CD8-positive, alpha-beta memory T cell (primary cell): ENCODE results near the gene COL6A2. TPM values are rescaled to one million over a fixed set of nuclear protein-coding genes. Genes with fewer than 3 reads are reported as not detected.
A peak's percentile ranks its signal among the peaks of the same experiment; 100 is the strongest.

ENCODE experiments used
- CTCF ChIA-PET: fragments of 350-600 bp; sonication (Branson Sonifier 250); formaldehyde crosslinking; loops from one replicate; lab custom pipeline; 2021; ENCODE audit warnings: antibody characterized with exemption; lab: Charles Lee
- POLR2A ChIA-PET: fragments of 350-600 bp; sonication (Branson Sonifier 250); formaldehyde crosslinking; loops from one replicate; lab custom pipeline; 2021; ENCODE audit warnings: antibody characterized with exemption; lab: Charles Lee
- DNase-seq, 5 donors: peaks; one replicate each; pipeline versions ENCODE4 v3.0.0 to v3.0.0-alpha.2; 2020 to 2022; ENCODE audit warnings: mixed read lengths in 1 of 5
- H3K27ac ChIP-seq: one replicate; pipeline ENCODE4 v1.7.0; 2013; ENCODE audit warnings: low read depth, mild to moderate bottlenecking, low read length, moderate library complexity
- H3K27me3 ChIP-seq: 2 replicates; pipeline ENCODE4 v1.7.0; 2013; ENCODE audit warnings: low read length, mild to moderate bottlenecking; ENCODE audit not compliant: insufficient read depth, poor library complexity, severe bottlenecking
- H3K36me3 ChIP-seq: 2 replicates; pipeline ENCODE4 v1.7.0; 2013; ENCODE audit warnings: mild to moderate bottlenecking, low read length, moderate library complexity; ENCODE audit not compliant: insufficient read depth
- H3K4me1 ChIP-seq: 2 replicates; pipeline ENCODE4 v1.7.0; 2013; ENCODE audit warnings: mild to moderate bottlenecking, low read length, moderate library complexity; ENCODE audit not compliant: insufficient read depth
- H3K4me3 ChIP-seq: 2 replicates; pipeline ENCODE4 v1.7.0; 2013; ENCODE audit warnings: mild to moderate bottlenecking, low read length
- H3K9me3 ChIP-seq: 2 replicates; pipeline ENCODE4 v1.7.0; 2013; ENCODE audit warnings: mild to moderate bottlenecking, low read length
- H3K27ac Mint-ChIP-seq, 8 donors: one replicate each; pipeline ENCODE4 v1.8.0; 2020 to 2021; ENCODE audit warnings: mixed read lengths in 8 of 8, mild to moderate bottlenecking in 6 of 8, inconsistent platforms in 3 of 8, moderate library complexity in 3 of 8
- H3K27me3 Mint-ChIP-seq, 2 donors: one replicate each; pipeline ENCODE4 v1.8.0; 2020 to 2021; ENCODE audit warnings: mixed read lengths in 2 of 2, mild to moderate bottlenecking in 1 of 2, moderate library complexity in 1 of 2
- H3K36me3 Mint-ChIP-seq, 3 donors: one replicate each; pipeline ENCODE4 v1.8.0; 2020 to 2021; ENCODE audit warnings: mixed read lengths in 3 of 3, inconsistent platforms in 1 of 3, mild to moderate bottlenecking in 1 of 3
- H3K4me1 Mint-ChIP-seq, 3 donors: one replicate each; pipeline ENCODE4 v1.8.0; 2020 to 2021; ENCODE audit warnings: mixed read lengths in 3 of 3, inconsistent platforms in 1 of 3, mild to moderate bottlenecking in 1 of 3
- H3K4me3 Mint-ChIP-seq, 7 donors: one replicate each; pipeline ENCODE4 v1.8.0; 2020 to 2021; ENCODE audit warnings: mixed read lengths in 7 of 7, mild to moderate bottlenecking in 6 of 7, moderate library complexity in 4 of 7, inconsistent platforms in 2 of 7
- H3K9me3 Mint-ChIP-seq, 5 donors: one replicate each; pipeline ENCODE4 v1.8.0; 2020 to 2022; ENCODE audit warnings: mixed read lengths in 5 of 5, mild to moderate bottlenecking in 3 of 5, moderate library complexity in 2 of 5, inconsistent platforms in 1 of 5
- polyA plus RNA-seq: library from polyadenylated mRNA; unstranded; fragments of 300-500 nt; fragmentation: Illumina TruSeq; gene quantifications from one replicate; pipeline ENCODE4 v1.2.3, GENCODE V29; 2021
- total RNA-seq, 2 experiments: library from RNA; stranded (reverse); gene quantifications; one replicate each; pipeline ENCODE4 v1.2.3, GENCODE V29; 2021

Gene COL6A2
- total RNA-seq (10 to 100 TPM; 22.8 to 25.1 TPM), polyA plus RNA-seq (17.4 TPM)

DNA sequence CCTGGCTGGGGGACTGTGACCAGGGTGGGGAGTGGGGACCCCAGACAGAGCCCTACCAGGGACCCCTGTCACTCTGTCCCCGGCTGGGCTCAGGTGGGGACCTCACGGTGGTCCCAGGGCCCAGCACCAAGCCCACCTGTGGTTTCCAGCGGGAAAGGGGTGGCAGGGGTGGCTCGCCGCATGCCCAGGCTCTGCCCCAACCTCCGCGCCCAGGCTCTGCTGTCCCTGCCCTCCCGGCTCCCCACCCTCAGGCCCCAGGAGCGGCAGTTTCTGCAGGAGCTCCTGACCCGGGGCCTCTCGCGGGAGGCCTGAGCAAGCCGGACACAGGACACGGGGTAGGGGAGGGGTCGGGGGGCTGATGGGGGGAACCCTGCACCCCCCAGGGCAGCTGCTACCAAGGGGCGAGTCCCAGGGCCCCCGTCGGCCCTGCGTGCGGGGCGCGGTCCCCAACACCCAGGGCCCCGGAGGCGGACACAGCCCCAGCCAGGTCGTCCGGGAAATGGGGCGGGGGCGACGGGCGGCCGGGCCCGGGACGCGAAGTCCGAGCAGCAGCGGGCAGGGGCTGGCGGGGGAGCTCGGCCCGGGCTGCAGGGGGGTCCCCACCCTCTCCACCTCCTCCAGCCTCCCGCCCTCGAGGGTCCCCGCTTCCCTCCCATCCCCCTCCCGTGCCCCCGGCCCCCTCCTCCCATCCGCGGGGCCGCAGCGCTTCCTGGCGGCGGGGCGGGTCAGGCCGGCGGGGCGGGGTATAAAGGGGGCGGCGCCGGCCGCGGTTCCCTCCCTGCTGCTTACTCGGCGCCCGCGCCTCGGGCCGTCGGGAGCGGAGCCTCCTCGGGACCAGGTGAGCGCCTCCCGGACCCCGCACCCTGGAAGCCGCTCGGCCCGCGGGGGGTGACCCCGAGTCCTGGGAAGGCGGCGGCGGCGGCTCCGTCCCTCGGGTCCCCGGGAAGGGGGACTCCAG, at the start of gene COL6A2:
TSS of gene COL6A2 (plus strand) at position 777 of the 958 bp plus-strand sequence.
- Histone ChIP-seq H3K4me1 (no peaks in the 10 kb centered on the region), H3K4me3 (no peak within 1 kb of the TSS), H3K27me3 (no peaks in the 10 kb centered on the region), H3K9me3 (no peaks in the 10 kb centered on the region), H3K36me3 (no peaks in the 10 kb centered on the region), H3K27ac (no peak within 1 kb of the TSS)
- H3K27me3 Mint-ChIP-seq: peaks cover 29 to 32% of the 10 kb centered on the region in 2 donors
- ChIA-PET CTCF (no interaction called here), POLR2A (no interaction called here)
- DNase-seq: peak; percentile 25 to 60 (median 30)
- H3K4me1 Mint-ChIP-seq: peaks cover 15 to 37% (median 22%) of the 10 kb centered on the region in 3 donors
- H3K4me3 Mint-ChIP-seq: peak within 1 kb of the TSS; percentile 33 to 84 (median 74)
- peak within 1 kb of the TSS in 4 of 8 donors; percentile 8 to 43 (median 31) for H3K27ac Mint-ChIP-seq
- H3K9me3 Mint-ChIP-seq: peaks cover 6 to 12% (median 8%) of the 10 kb centered on the region in 5 donors
- H3K36me3 Mint-ChIP-seq: peaks cover 0 to 16% (median 2%) of the 10 kb centered on the region in 3 donors

DNA sequence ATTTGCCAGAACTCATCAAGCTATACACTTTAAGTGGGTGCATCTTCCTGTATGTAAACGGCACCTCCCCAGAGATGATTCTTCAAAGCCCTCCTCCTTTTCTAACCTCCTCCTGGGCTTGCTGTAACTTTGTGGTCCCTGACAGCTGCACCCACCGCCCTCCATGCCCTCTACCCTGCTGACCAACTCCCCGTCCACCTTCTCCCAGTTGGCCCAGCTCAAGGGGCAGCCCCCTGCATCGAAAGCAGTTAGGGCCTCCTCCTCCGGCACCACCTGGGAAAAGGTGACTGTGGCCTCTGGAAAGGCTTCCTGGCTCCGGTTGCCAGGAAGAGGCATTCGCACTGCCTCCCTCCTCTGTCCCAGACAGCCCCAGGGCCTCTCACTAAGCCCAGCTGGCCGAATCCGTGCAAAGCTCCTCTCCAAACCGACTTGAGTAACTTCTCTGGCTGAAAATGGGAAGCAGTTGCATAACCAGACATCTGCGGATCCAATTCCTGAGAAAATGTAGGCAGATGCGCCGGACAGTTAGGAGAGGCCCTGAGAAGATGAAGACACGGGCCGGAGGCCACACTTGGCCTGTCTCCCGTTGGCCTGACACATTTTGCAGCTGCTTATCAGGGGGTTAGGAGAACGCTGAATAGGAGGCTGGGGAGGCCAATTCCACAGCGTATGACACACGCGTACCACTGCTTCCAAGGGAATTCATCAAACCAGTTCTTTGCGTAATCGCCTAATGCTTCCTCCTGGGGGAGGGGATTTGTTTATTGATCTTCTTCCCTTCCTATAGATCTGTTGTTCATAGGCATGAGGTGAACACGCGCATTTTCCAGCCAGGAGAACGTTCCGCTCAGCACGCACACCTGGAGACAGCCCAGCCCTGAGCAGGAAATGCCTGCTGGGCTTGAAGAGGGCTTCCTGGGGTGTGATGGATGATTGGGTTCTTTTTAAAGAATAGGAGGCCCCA, 48.7 kb upstream of the COL6A2 start:
- CTCF ChIA-PET: no interaction called here
- H3K27me3 Mint-ChIP-seq: no peaks in the 10 kb centered on the region
- no peak overlapping the region for H3K4me3 Mint-ChIP-seq
- DNase-seq: no peak
- Histone ChIP-seq H3K27ac (no peak overlapping the region), H3K4me3 (no peak overlapping the region), H3K4me1 (no peaks in the 10 kb centered on the region), H3K9me3 (no peaks in the 10 kb centered on the region), H3K36me3 (no peaks in the 10 kb centered on the region), H3K27me3 (no peaks in the 10 kb centered on the region)
- no peak overlapping the region for H3K27ac Mint-ChIP-seq
- H3K4me1 Mint-ChIP-seq: peaks cover 0 to 5% (median 0%) of the 10 kb centered on the region in 3 donors
- no peaks in the 10 kb centered on the region for H3K36me3 Mint-ChIP-seq
- POLR2A ChIA-PET: no interaction called here
- H3K9me3 Mint-ChIP-seq: peaks cover 0 to 12% (median 2%) of the 10 kb centered on the region in 5 donors

DNA sequence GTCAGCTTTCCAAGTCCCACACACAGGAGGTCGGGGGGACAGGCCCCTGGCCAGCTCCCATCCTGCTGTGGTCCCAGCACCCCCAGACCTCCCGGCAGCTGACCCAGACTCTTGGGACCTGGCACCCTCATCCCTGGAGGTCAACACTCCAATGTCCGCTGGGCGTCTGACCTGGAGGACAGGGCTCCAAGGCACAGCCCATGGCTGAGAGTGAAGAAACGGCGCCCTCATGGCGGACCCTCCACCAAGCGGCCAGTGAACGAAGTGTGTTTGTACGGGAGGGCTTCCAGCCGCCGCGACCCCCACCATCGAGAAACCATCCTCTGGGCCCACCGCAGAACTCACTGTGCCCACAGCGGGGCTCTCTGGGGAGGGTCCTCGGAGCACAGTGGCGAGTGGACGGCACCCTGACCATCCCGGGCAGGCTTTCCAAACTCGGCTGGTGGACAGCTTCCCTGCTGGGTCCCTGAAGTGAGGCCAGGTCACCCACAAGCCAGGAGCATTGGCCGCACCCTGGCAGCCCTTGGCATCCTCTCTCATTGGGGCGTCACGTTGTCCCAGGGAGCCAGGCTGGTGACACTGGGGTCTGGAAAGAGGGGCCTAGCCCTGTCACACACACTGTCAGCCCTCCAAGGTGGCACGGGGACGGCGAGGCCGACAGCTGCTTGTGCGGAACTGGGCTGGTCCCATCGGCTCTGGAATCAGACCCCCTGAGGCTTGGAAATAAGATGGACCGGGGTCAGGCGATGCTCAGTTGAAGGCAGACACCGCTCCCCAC, 47.8 kb upstream of the COL6A2 start:
- CTCF ChIA-PET: no interaction called here
- Mint-ChIP-seq H3K27me3 (no peaks in the 10 kb centered on the region), H3K27ac (no peak overlapping the region), H3K4me3 (no peak overlapping the region), H3K4me1 (peaks cover 0 to 5% (median 0%) of the 10 kb centered on the region in 3 donors), H3K9me3 (peaks cover 0 to 12% (median 2%) of the 10 kb centered on the region in 5 donors), H3K36me3 (no peaks in the 10 kb centered on the region)
- Histone ChIP-seq H3K9me3 (no peaks in the 10 kb centered on the region), H3K27ac (no peak overlapping the region), H3K4me3 (no peak overlapping the region), H3K27me3 (no peaks in the 10 kb centered on the region), H3K36me3 (no peaks in the 10 kb centered on the region), H3K4me1 (no peaks in the 10 kb centered on the region)
- DNase-seq: no peak
- POLR2A ChIA-PET: no interaction called here

DNA sequence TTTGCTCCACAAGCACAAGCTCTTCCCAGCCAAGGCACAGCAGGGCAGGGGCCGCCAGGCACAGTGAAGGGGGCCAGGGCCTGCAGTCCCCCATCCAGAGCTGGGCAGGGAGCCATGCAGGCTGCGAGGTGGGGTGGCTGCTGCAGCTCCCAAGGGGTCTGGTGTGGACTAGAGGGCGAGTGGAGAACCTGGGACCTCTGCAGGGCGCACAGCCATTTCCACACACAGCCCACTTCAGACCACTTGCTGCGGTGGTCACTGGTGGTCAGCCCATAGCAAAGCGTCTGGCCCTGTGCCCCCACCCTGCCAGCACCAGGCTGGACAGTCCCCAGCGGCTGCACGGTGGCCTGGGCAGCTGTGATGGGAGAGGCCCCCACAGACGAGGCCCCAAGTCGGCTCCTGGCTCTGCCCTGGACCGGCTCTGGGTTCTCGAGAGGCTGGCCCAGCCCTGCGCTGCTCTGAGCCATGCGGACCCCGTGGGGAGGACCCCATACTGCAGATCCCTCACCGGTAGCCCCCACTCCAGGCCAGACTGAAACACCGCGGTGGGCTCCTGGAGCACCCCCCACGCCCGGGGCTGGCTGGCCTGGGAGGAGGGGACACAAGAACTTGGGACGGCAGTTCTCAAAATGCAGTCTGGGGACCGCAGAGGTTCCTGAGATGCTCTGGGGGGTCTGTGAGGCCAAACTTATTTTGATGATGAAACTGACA, 47.1 kb upstream of the COL6A2 start:
- POLR2A ChIA-PET: no interaction called here
- Histone ChIP-seq H3K27ac (no peak overlapping the region), H3K4me1 (no peaks in the 10 kb centered on the region), H3K36me3 (no peaks in the 10 kb centered on the region), H3K27me3 (no peaks in the 10 kb centered on the region), H3K4me3 (no peak overlapping the region), H3K9me3 (no peaks in the 10 kb centered on the region)
- CTCF ChIA-PET: no interaction called here
- no peak overlapping the region for H3K27ac Mint-ChIP-seq
- H3K36me3 Mint-ChIP-seq: no peaks in the 10 kb centered on the region
- peaks cover 0 to 12% (median 2%) of the 10 kb centered on the region in 5 donors for H3K9me3 Mint-ChIP-seq
- peaks cover 0 to 5% (median 0%) of the 10 kb centered on the region in 3 donors for H3K4me1 Mint-ChIP-seq
- no peak for DNase-seq
- no peak overlapping the region for H3K4me3 Mint-ChIP-seq
- H3K27me3 Mint-ChIP-seq: no peaks in the 10 kb centered on the region

DNA sequence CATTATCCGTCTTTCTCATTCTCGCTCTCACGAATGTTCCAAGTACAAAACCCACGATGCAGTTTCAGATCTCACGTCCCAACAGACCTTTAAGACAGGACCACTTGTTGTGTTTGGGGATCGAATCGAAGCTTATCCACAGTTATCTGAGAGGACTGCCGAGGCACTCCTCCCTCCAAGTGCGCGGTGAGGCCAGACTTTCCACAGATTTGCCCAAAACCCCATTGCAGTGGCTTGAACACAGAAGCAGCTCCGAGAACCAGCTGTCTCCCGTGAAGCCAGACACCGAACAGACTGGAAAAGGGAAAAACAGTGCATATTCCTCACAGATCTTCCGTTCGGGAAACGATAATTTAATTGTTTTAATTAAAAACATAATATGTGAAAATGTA, 46.5 kb upstream of the COL6A2 start:
- CTCF ChIA-PET: no interaction called here
- H3K27ac ChIP-seq: no peak overlapping the region
- no peak for DNase-seq
- no peaks in the 10 kb centered on the region for H3K27me3 ChIP-seq
- H3K9me3 ChIP-seq: no peaks in the 10 kb centered on the region
- Mint-ChIP-seq H3K4me1 (peaks cover 0 to 5% (median 4%) of the 10 kb centered on the region in 3 donors), H3K36me3 (no peaks in the 10 kb centered on the region), H3K9me3 (peaks cover 0 to 9% (median 2%) of the 10 kb centered on the region in 5 donors), H3K27me3 (peaks cover 4 to 5% of the 10 kb centered on the region in 2 donors), H3K27ac (no peak overlapping the region), H3K4me3 (no peak overlapping the region)
- H3K4me1 ChIP-seq: no peaks in the 10 kb centered on the region
- POLR2A ChIA-PET: no interaction called here
- no peaks in the 10 kb centered on the region for H3K36me3 ChIP-seq
- no peak overlapping the region for H3K4me3 ChIP-seq

DNA sequence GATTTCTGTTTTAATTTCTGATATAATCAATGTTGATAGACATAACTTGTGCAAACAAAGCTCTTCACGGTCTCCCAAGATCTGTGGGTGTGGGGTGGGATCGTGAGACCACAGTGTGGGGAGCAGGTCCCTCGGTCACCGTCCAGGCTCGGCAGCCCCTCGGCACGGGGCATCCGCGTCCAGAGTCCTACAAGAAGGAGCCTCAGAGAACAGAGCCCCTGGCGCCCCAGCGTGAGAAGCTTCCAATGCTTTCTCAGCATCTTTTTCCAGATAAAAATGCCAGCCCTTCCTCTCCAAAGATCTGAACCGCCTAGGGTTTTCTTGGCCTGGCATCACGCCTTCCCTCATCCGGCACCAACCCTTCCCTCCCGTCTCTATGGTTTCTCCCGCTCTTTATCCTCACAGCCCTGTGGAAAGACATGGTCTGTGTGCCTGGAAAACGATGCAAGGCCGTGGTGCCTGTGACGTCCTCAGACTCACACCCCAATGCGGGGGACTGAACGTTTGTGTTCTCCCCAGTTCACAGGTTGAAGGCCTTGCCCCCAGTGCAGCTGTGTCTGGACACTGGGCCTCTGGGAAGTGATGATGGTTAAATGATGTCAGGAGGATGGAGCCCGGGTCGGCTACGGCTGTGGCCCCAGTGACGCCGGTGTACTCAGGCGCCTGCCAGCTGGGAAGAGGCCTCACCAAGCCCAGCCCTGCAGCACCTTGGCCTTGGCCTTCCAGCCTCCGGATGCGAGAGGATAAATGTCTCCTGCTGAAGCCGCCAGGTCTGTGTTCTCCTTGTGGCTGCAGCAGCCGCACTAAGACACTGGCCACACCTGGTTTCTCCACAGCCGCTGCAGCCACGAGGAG, 45.9 kb upstream of the COL6A2 start:
- Histone ChIP-seq H3K27me3 (peaks cover 6% of the 10 kb centered on the region), H3K36me3 (no peaks in the 10 kb centered on the region), H3K27ac (no peak overlapping the region), H3K4me1 (peaks cover 5% of the 10 kb centered on the region), H3K9me3 (no peaks in the 10 kb centered on the region), H3K4me3 (no peak overlapping the region)
- POLR2A ChIA-PET: no interaction called here
- Mint-ChIP-seq H3K36me3 (no peaks in the 10 kb centered on the region), H3K27ac (peak overlapping the region in 6 of 8 donors; percentile 11 to 74 (median 62)), H3K27me3 (peaks cover 5 to 6% of the 10 kb centered on the region in 2 donors), H3K4me1 (peaks cover under 1 to 6% (median 5%) of the 10 kb centered on the region in 3 donors), H3K4me3 (peak overlapping the region in 1 of 7 donors; percentile 38), H3K9me3 (peaks cover 0 to 6% (median 0%) of the 10 kb centered on the region in 5 donors)
- no peak for DNase-seq
- CTCF ChIA-PET: no interaction called here
